HG03457 (cell line): ENCODE data around the gene PFDN4.
"Not testable (repeated sequence)": the region's sequence is repeated elsewhere in the genome, so short reads cannot be mapped to it uniquely, and the experiment has no call there.

ENCODE experiments used
- ATAC-seq: cut with Tn5 transposase; IDR thresholded peaks from one replicate; pipeline ENCODE4 v1.9.1; 2021; ENCODE audit warnings: moderate number of reproducible peaks; ENCODE audit not compliant: unreplicated experiment

Gene PFDN4

GRCh38 chr20:54265791-54266190 is 57.9 kb downstream of the PFDN4 start:
- ATAC-seq, result not testable (repeated sequence)

- no peak for ATAC-seq
Measured at GRCh38 chr20:54266844-54267243, 59.0 kb downstream of the PFDN4 start.

GRCh38 chr20:54267483-54268003 is 59.7 kb downstream of the PFDN4 start:
- ATAC-seq, result no peak

- ATAC-seq, result no peak
Measured at GRCh38 chr20:54268941-54269340, 61.1 kb downstream of the PFDN4 start.
